ENCODE measurements around the gene RNF26. TPM values are rescaled to one million over a fixed set of nuclear protein-coding genes. Genes with fewer than 3 reads are reported as not detected.
"Not testable (repeated sequence)": the region's sequence is repeated elsewhere in the genome, so short reads cannot be mapped to it uniquely, and the experiment has no call there.

RNF26 gene
- total RNA-seq, 2 experiments from 2014 or later, result 38.3 to 38.8 TPM

DNA sequence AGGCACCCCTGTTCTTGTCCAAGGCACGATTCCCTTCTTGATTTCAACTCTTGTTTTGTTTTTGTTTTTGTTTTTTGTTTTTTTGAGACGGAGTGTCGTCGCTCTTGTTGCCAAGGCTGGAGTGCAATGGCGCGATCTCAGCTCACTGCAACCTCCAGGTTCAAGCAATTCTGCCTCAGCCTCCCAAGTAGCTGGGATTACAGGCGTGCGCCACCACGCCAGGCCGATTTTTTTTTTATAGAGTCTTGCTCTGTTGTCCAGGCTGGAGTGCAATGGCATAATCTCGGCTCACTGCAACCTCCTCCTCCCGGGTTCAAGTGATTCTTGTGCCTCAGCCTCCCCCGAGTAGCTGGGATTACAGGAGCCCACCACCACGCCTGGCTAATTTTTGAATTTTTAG, 48.2 kb downstream of the RNF26 start:
- not testable (repeated sequence) for H3K36me3 Mint-ChIP-seq (ENCODE audit: low read depth); H3K4me1 Mint-ChIP-seq; H3K27ac Mint-ChIP-seq; H3K9me3 Mint-ChIP-seq; DNase-seq; H3K4me3 Mint-ChIP-seq; H3K27me3 Mint-ChIP-seq
- CTCF ChIA-PET, result interaction anchor here (0.6 to 2.4 kb wide), 8 partner anchors 8 to 774 kb away, joined by 3 to 10 read pairs (median 4); no protein-coding TSS in a partner anchor
- POLR2A ChIA-PET, result interaction anchor here (0.7 kb wide), 1 partner anchor 775 kb away, joined by 4 read pairs; no protein-coding TSS in a partner anchor

DNA sequence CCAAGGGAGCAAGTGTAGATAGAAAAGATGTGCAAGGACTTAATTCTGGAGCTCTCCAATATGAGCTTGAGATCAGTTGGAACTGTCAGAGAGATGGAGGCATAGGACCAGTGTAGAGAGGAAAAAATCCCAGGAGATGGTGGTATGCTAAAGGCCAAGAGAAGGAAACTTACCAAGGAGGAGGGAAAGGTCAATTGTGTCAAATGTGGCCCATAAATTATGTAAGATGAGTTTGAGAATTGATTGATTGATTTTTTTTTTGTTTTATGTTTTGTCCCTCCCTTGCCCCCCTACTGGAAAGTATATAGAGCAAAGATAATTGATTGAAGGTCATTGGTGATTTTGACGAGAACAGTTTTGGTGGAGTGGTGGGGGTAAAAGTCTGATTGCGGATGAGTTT, 50.0 kb downstream of the RNF26 start:
- Mint-ChIP-seq H3K27me3 (peaks cover 3% of the 10 kb centered on the region), H3K9me3 (no peaks in the 10 kb centered on the region), H3K27ac (no peak overlapping the region), H3K36me3 (ENCODE audit: low read depth) (no peaks in the 10 kb centered on the region), H3K4me3 (no peak overlapping the region), H3K4me1 (peaks cover 7% of the 10 kb centered on the region)
- no peak for DNase-seq
- CTCF ChIA-PET, result interaction anchor here (0.8 to 1.4 kb wide), 3 partner anchors 19 to 37 kb away, joined by 3 to 5 read pairs (median 5); no protein-coding TSS in a partner anchor
- POLR2A ChIA-PET, result no interaction called here

Small RNA genes lying within 50 kb of the gene (microRNA-seq; reads per million reads assigned to microRNA genes)
- not detected for gene MIR6756 (ENCODE audit: borderline microRNAs expressed, borderline replicate concordance)

Other genes starting within 250 kb of the RNF26 start
- 10 to 100 TPM; 21.6 to 23.2 TPM for gene HMBS, start 249.6 kb upstream of the RNF26 start, total RNA-seq
- gene DPAGT1, start 232.7 kb upstream of the RNF26 start, total RNA-seq, result 10 to 100 TPM; 48.7 to 60.3 TPM
- 10 to 100 TPM; 28.4 to 30.0 TPM for gene C2CD2L, start 227.2 kb upstream of the RNF26 start, total RNA-seq
- gene HINFP, start 212.9 kb upstream of the RNF26 start, total RNA-seq, result 10 to 100 TPM; 47.6 to 48.0 TPM
- under 1 TPM in 1 of 2 experiments, not detected in 1; 0.15 TPM for gene ABCG4, start 185.5 kb upstream of the RNF26 start, total RNA-seq
- 10 to 100 TPM; 24.2 to 28.5 TPM for gene NLRX1, start 165.8 kb upstream of the RNF26 start, total RNA-seq
- gene NHERF4, start 149.1 kb upstream of the RNF26 start, total RNA-seq, result under 1 TPM; 0.57 to 0.58 TPM
- 10 to 100 TPM; 45.1 to 53.9 TPM for gene CBL, start 128.2 kb upstream of the RNF26 start, total RNA-seq
- 1 to 10 TPM; 1.0 to 1.4 TPM for gene MCAM, start 17.4 kb upstream of the RNF26 start, total RNA-seq
- gene C1QTNF5, start 6.4 kb downstream of the RNF26 start, total RNA-seq, result not detected
- gene MFRP, start 12.2 kb downstream of the RNF26 start, total RNA-seq, result not detected
- gene USP2, start 47.2 kb downstream of the RNF26 start, total RNA-seq, result under 1 TPM; 0.17 to 0.22 TPM
- under 1 TPM in 1 of 2 experiments, not detected in 1; 0.15 TPM for gene THY1, start 88.6 kb downstream of the RNF26 start, total RNA-seq